Measurements from ENCODE around the gene TMEM50A. TPM values are rescaled to one million over a fixed set of nuclear protein-coding genes. Genes with fewer than 3 reads are reported as not detected.
A peak's percentile ranks its signal among the peaks of the same experiment; 100 is the strongest.
"Not testable (repeated sequence)": the region's sequence is repeated elsewhere in the genome, so short reads cannot be mapped to it uniquely, and the experiment has no call there.

Gene TMEM50A
- total RNA-seq, 4 donors from 2014 or later: 28.4 to 47.9 (median 43.0) TPM

DNA sequence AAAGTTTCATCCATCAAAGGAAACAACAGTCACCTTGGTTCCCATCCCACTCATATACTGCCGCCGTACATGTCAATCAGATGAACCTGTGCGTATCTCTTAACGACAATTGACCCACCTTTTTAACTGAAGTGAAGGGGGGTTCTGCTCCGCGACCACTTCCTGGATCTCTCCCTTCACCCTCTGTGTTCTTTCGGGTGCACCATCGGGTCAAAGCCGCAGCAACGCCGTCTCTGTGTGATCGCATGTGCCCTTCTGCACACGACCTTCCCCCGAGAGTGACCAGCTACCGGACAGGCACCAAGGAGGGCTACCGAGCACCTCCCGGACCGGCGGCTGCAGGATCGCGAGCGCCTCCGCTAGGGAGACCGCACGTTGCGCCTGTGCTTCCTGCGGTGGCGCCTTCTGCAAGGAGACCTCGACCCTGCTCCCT lies 1.2 kb upstream of the TMEM50A start:
- H3K36me3 ChIP-seq; H3K9me3 ChIP-seq; H3K27me3 ChIP-seq; in situ Hi-C loops (cut with MboI; ENCODE audit: low sequenced_read_pairs in 4 of 4): not testable (repeated sequence)
- peak overlapping the region; percentile 59 to 94 (median 71) for H3K4me3 ChIP-seq
- TF ChIP-seq, protein P1, sequence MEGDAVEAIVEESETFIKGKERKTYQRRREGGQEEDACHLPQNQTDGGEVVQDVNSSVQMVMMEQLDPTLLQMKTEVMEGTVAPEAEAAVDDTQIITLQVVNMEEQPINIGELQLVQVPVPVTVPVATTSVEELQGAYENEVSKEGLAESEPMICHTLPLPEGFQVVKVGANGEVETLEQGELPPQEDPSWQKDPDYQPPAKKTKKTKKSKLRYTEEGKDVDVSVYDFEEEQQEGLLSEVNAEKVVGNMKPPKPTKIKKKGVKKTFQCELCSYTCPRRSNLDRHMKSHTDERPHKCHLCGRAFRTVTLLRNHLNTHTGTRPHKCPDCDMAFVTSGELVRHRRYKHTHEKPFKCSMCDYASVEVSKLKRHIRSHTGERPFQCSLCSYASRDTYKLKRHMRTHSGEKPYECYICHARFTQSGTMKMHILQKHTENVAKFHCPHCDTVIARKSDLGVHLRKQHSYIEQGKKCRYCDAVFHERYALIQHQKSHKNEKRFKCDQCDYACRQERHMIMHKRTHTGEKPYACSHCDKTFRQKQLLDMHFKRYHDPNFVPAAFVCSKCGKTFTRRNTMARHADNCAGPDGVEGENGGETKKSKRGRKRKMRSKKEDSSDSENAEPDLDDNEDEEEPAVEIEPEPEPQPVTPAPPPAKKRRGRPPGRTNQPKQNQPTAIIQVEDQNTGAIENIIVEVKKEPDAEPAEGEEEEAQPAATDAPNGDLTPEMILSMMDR (IDR thresholded peaks at IDR 0.05 in 4 of 5, conservative IDR thresholded peaks at IDR 0.05 in 1 of 5): peak in 1 of 5 experiments; percentile 15
- H3K27ac ChIP-seq: peak overlapping the region; percentile 63 to 95 (median 72)
- intact Hi-C loops (cut with DNase I; ENCODE audit: low total_unique reads): loop anchor here (5.0 kb wide), 1 partner anchor 105 kb away; the partner anchor contains the start of gene SYF2
- ATAC-seq: peak; percentile 55 to 57
- peak; percentile 22 to 58 for DNase-seq
- peaks cover 16 to 20% of the 10 kb centered on the region in 2 donors for H3K4me1 ChIP-seq

DNA sequence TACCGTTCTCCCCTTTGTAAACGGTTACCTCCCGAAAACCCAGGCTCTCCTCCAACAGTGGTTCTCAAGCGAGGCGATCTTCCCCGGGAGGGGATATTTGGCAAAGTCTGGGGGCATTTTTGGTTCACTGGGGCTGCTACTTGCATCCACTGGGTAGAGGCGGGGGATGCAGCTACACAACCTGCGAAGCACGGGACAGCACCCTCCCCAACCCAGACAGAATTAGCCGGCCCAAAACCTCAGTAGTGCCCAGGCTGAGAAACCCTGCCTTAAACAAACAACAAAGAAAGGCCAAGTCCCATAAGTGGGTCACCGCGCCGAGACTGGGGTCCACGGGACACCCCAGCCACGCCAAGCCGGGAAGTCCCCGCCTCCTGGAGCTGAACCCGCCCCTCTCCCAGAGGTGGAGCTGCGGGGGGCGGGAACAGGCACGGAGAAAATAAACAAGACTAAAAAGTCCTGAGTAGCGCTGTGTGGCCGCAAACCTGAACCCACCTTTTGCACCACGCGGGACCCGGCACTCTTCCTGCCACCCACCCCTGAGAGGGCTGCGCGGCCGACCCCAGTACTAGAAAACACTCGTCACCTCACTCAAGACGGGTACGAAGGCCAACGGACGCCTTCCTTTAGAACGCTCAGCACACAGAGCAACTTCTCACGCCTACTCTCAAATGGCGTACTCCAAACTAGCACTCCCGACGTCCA lies 499 bp upstream of the TMEM50A start:
- Histone ChIP-seq H3K4me3 (peak overlapping the region; percentile 79 to 96 (median 94)), H3K27ac (peak overlapping the region; percentile 95 to 100 (median 96)), H3K4me1 (peaks cover 17 to 20% of the 10 kb centered on the region in 2 donors)
- H3K36me3 ChIP-seq; H3K27me3 ChIP-seq; DNase-seq; in situ Hi-C loops (cut with MboI; ENCODE audit: low sequenced_read_pairs in 4 of 4); H3K9me3 ChIP-seq: not testable (repeated sequence)
- ATAC-seq: peak; percentile 75 to 83
- intact Hi-C loops (cut with DNase I; ENCODE audit: low total_unique reads): loop anchor here (2.0 to 5.0 kb wide), 2 partner anchors 91 to 105 kb away; partner anchors contain the start of genes RSRP1 and SYF2

DNA sequence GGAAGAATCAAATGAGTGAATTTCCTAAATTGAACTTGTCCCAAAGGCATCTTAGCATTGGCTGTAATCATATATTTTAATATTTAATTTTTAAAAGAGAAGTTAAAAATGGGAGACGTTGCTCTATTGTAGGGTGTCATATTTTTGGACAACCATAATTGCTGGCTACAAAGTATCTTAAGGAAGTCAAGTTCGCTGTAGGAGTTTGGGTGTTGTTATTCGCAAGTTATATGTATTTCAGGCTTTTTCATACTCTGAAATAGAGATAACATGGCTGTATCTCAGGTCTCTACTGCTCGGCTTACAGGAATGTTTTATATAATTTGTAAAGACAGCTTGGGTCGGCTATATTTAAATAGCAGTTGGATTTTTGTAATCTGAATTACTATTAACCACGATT lies 852 bp downstream of the TMEM50A start:
- in situ Hi-C loops (cut with MboI; ENCODE audit: low sequenced_read_pairs in 4 of 4): no loop called here
- no peak for ATAC-seq
- intact Hi-C loops (cut with DNase I; ENCODE audit: low total_unique reads): loop anchor here (2.0 to 5.0 kb wide), 2 partner anchors 92 to 107 kb away; partner anchors contain the start of genes RSRP1 and SYF2

DNA sequence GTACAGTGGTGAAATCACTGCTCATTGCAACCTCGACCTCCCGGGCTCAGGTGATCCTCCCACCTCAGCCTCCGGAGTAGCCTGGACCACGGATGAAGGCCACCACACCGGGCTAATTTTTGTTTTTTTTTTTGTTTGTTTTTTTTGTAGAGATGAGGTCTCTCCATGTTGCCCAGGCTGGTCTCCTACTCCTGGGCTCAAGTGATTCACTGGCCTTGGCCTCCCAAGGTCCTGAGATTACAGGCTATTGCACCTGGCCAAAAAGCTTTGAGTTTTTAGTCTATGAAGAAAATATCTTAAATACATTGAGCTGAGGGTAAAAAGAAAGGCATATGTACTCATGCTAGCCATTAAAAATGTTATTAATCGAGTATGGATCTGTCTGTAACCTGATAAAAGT lies 3.6 kb downstream of the TMEM50A start:
- Histone ChIP-seq H3K4me1 (peaks cover 17 to 20% of the 10 kb centered on the region in 2 donors), H3K27ac (no peak overlapping the region), H3K36me3 (peaks cover 0 to 7% of the 10 kb centered on the region in 2 donors), H3K4me3 (no peak overlapping the region), H3K27me3 (no peaks in the 10 kb centered on the region), H3K9me3 (no peaks in the 10 kb centered on the region)
- in situ Hi-C loops (cut with MboI; ENCODE audit: low sequenced_read_pairs in 4 of 4) (loop anchor here in 3 of 4 donors (5.0 to 10.0 kb wide), 3 partner anchors 87 to 104 kb away; partner anchors contain the start of gene RSRP1 (in 1 of the 3)), intact Hi-C loops (cut with DNase I; ENCODE audit: low total_unique reads) (loop anchor here (5.0 kb wide), 1 partner anchor 91 kb away; the partner anchor contains the start of gene MACO1)
- no peak for ATAC-seq
- TF ChIP-seq POLR2A (IDR thresholded peaks at IDR 0.05): no peak
- TF ChIP-seq, protein P1 (IDR thresholded peaks at IDR 0.05 in 4 of 5, conservative IDR thresholded peaks at IDR 0.05 in 1 of 5): no peak
- no peak for DNase-seq

More for the DNA sequence above, 852 bp downstream of the TMEM50A start:
- Histone ChIP-seq H3K4me3 (peak overlapping the region; percentile 79 to 96 (median 94)), H3K27me3 (no peaks in the 10 kb centered on the region), H3K4me1 (peaks cover 17 to 20% of the 10 kb centered on the region in 2 donors), H3K36me3 (no peaks in the 10 kb centered on the region), H3K27ac (peak overlapping the region; percentile 95 to 100 (median 96)), H3K9me3 (no peaks in the 10 kb centered on the region)
- no peak for DNase-seq
- TF ChIP-seq POLR2A (IDR thresholded peaks at IDR 0.05): no peak
- TF ChIP-seq, protein P1 (IDR thresholded peaks at IDR 0.05 in 4 of 5, conservative IDR thresholded peaks at IDR 0.05 in 1 of 5): no peak

DNA sequence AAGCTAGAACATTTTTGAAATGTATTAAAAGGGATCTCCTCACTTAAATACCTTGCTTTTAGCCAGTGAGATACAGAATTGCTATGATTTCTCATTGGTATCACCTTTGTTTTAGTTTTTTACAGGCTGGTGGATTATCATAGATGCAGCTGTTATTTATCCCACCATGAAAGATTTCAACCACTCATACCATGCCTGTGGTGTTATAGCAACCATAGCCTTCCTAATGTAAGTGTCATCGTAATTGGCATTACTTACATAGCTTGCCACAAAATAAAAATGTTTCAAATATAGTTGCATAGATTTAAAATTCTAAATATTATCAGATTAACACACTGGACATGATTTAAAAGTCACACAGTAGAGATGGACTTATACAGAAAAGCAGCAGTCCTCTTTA lies 4.7 kb downstream of the TMEM50A start:
- H3K27ac ChIP-seq: no peak overlapping the region
- H3K36me3 ChIP-seq: peaks cover 0 to 7% of the 10 kb centered on the region in 2 donors
- H3K9me3 ChIP-seq: no peaks in the 10 kb centered on the region
- ATAC-seq: no peak
- in situ Hi-C loops (cut with MboI; ENCODE audit: low sequenced_read_pairs in 4 of 4) (loop anchor here in 3 of 4 donors (5.0 to 10.0 kb wide), 3 partner anchors 88 to 106 kb away; partner anchors contain the start of gene RSRP1 (in 1 of the 3)), intact Hi-C loops (cut with DNase I; ENCODE audit: low total_unique reads) (loop anchor here (5.0 kb wide), 1 partner anchor 89 kb away; the partner anchor contains the start of gene MACO1)
- H3K27me3 ChIP-seq: no peaks in the 10 kb centered on the region
- peaks cover 17 to 20% of the 10 kb centered on the region in 2 donors for H3K4me1 ChIP-seq
- no peak overlapping the region for H3K4me3 ChIP-seq
- no peak for DNase-seq
- TF ChIP-seq POLR2A (IDR thresholded peaks at IDR 0.05): no peak
- TF ChIP-seq, protein P1 (IDR thresholded peaks at IDR 0.05 in 4 of 5, conservative IDR thresholded peaks at IDR 0.05 in 1 of 5): no peak

Measured in gastrocnemius medialis (tissue), 4 donors.